ENCODE results near the gene IRX4. TPM values are rescaled to one million over a fixed set of nuclear protein-coding genes. Genes with fewer than 3 reads are reported as not detected.

Gene IRX4
- polyA plus RNA-seq, 1 of the 3 experiments (the other 2 are of a cell fraction), result not detected

DNA sequence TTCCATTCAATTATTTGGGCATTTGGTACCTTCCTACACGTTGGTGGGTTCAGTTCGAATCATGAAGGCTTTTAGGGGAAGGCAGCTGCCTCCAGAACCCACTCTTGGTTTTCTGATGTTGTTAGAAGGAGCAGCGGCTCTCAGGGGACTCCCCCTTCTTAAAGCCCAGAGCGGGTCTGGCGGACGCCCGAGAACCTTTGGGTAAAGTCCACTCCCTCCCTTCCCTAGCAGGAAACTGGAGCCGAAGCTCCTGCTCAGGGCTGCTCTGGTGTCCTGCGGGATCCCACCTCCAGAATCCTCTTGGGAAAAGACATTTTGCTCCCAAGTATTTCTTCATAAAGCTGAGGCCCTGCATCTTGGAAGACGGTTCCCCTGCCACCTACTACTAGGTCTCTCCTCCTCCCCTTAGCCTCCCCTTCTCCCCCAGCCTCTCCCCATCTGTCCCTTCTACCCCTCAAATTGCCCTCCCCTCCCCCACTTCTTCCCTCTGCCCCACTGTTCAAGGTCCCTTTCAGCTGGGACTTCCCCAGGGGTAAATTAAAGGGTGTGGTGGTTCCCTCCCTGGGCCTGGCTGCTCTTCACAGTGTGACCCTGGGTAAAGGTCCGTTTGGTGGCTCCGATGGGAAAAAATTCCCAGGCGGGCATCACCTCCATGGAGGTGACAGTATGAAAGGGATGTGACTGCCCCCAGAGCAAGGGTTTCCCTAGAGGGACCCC lies 9.3 kb downstream of the IRX4 start:
- DNase-seq, result no peak
- H3F3A ChIP-seq (replicated peaks; ENCODE audit: insufficient read depth), result no peaks in the 10 kb centered on the region
- POLR2A ChIA-PET, result no interaction called here
- CTCF ChIA-PET, result interaction anchor here (0.6 to 1.4 kb wide), 3 partner anchors 12 to 32 kb away, joined by 3 read pairs; no protein-coding TSS in a partner anchor
- H3K79me2 ChIP-seq (ENCODE audit: insufficient read depth), result no peaks in the 10 kb centered on the region
- no peak overlapping the region for H3K4me2 ChIP-seq
- no peaks in the 10 kb centered on the region for H3K9me3 ChIP-seq
- H2AFZ ChIP-seq (ENCODE audit: low read depth), result no peak overlapping the region
- H3K27ac ChIP-seq (ENCODE audit: low read depth in 2 of 2, low read length in 1 of 2), result no peak overlapping the region
- no peak for TF ChIP-seq TEAD4 (IDR thresholded peaks at IDR 0.05; ENCODE audit: borderline replicate concordance, insufficient read depth)
- no peak for TF ChIP-seq NFIC (IDR thresholded peaks at IDR 0.05; ENCODE audit: borderline replicate concordance)
- TF ChIP-seq CTCF (IDR thresholded peaks at IDR 0.05), result no peak
- TF ChIP-seq, protein P1, sequence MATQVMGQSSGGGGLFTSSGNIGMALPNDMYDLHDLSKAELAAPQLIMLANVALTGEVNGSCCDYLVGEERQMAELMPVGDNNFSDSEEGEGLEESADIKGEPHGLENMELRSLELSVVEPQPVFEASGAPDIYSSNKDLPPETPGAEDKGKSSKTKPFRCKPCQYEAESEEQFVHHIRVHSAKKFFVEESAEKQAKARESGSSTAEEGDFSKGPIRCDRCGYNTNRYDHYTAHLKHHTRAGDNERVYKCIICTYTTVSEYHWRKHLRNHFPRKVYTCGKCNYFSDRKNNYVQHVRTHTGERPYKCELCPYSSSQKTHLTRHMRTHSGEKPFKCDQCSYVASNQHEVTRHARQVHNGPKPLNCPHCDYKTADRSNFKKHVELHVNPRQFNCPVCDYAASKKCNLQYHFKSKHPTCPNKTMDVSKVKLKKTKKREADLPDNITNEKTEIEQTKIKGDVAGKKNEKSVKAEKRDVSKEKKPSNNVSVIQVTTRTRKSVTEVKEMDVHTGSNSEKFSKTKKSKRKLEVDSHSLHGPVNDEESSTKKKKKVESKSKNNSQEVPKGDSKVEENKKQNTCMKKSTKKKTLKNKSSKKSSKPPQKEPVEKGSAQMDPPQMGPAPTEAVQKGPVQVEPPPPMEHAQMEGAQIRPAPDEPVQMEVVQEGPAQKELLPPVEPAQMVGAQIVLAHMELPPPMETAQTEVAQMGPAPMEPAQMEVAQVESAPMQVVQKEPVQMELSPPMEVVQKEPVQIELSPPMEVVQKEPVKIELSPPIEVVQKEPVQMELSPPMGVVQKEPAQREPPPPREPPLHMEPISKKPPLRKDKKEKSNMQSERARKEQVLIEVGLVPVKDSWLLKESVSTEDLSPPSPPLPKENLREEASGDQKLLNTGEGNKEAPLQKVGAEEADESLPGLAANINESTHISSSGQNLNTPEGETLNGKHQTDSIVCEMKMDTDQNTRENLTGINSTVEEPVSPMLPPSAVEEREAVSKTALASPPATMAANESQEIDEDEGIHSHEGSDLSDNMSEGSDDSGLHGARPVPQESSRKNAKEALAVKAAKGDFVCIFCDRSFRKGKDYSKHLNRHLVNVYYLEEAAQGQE (IDR thresholded peaks at IDR 0.05; ENCODE audit: low read depth, low read length), result no peak
- no peak for TF ChIP-seq FOXM1 (IDR thresholded peaks at IDR 0.05; ENCODE audit: low read depth)
- no peak for TF ChIP-seq MXI1 (IDR thresholded peaks at IDR 0.05; ENCODE audit: low read depth, low read length)
- TF ChIP-seq, protein P2, sequence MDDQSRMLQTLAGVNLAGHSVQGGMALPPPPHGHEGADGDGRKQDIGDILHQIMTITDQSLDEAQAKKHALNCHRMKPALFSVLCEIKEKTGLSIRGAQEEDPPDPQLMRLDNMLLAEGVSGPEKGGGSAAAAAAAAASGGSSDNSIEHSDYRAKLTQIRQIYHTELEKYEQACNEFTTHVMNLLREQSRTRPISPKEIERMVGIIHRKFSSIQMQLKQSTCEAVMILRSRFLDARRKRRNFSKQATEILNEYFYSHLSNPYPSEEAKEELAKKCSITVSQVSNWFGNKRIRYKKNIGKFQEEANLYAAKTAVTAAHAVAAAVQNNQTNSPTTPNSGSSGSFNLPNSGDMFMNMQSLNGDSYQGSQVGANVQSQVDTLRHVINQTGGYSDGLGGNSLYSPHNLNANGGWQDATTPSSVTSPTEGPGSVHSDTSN (IDR thresholded peaks at IDR 0.05), result no peak
- TF ChIP-seq SMC3 (IDR thresholded peaks at IDR 0.05; ENCODE audit: low read depth, low read length), result no peak
- TF ChIP-seq CHD2 (IDR thresholded peaks at IDR 0.05; ENCODE audit: low read length, partially characterized antibody), result no peak
- TF ChIP-seq FOXJ3 (CRISPR knock-in tag; IDR thresholded peaks at IDR 0.05), result no peak
- no peak for TF ChIP-seq TCF12 (IDR thresholded peaks at IDR 0.05)
- no peak for TF ChIP-seq NRF1 (IDR thresholded peaks at IDR 0.05; ENCODE audit: low read depth, low read length)
- TF ChIP-seq MEF2A (IDR thresholded peaks at IDR 0.05; ENCODE audit: borderline replicate concordance, low read depth), result no peak
- no peak for TF ChIP-seq RFX5 (IDR thresholded peaks at IDR 0.05; ENCODE audit: low read length)
- TF ChIP-seq IRF3 (IDR thresholded peaks at IDR 0.05; ENCODE audit: low read depth, low read length), result no peak
- no peak overlapping the region for H3K9ac ChIP-seq
- no peak overlapping the region for H3K4me3 ChIP-seq (ENCODE audit: low read depth in 2 of 2, low read length in 1 of 2)
- no peaks in the 10 kb centered on the region for H3K4me1 ChIP-seq (ENCODE audit: control insufficient read depth in 1 of 2, insufficient read depth in 2 of 2, low read depth in 1 of 2, low read length in 1 of 2)
- no peaks in the 10 kb centered on the region for H3K36me3 ChIP-seq (replicated peaks in 1 of 2; ENCODE audit: control insufficient read depth in 1 of 2, insufficient read depth in 2 of 2, low read length in 1 of 2)
- WGBS (ENCODE audit: low lambda C conversion rate), result 3% methylated on average over 9 of the region's 13 CpGs
- H3K9me2 ChIP-seq, result no peaks in the 10 kb centered on the region
- H3K27me3 ChIP-seq (ENCODE audit: insufficient read depth), result peaks cover 68% of the 10 kb centered on the region
- 0 out of 2 replicates have a peak, but pooled peaks cover 4% of the 10 kb centered on the region for H4K20me1 ChIP-seq (ENCODE audit: insufficient read depth)

All from SK-N-SH (cell line).